DOHH2 (cell line): ENCODE data around the gene CPED1.

Experiments
- H3F3A ChIP-seq: fragments of 200-600 bp; sonication (generic), shearing (Covaris generic); 2 replicates; pipeline ENCODE4 v1.6.0; 2016; ENCODE audit warnings: antibody characterized with exemption, mild to moderate bottlenecking; ENCODE audit not compliant: control insufficient read depth, insufficient read depth
- H3K27ac ChIP-seq: fragments of 200-600 bp; sonication (generic); 2 replicates; pipeline ENCODE4 v1.5.1; 2014; ENCODE audit warnings: low read depth, mild to moderate bottlenecking, low read length, moderate library complexity
- H3K27me3 ChIP-seq: fragments of 200-600 bp; sonication (generic); 2 replicates; pipeline ENCODE4 v1.6.1; 2014; ENCODE audit warnings: mild to moderate bottlenecking, low read length, mixed read lengths; ENCODE audit not compliant: control insufficient read depth
- H3K36me3 ChIP-seq: fragments of 200-600 bp; sonication (generic); 2 replicates; pipeline ENCODE4 v1.6.1; 2014; ENCODE audit warnings: mild to moderate bottlenecking, low read length, moderate library complexity, mixed read lengths; ENCODE audit not compliant: control insufficient read depth
- H3K4me1 ChIP-seq: fragments of 200-600 bp; sonication (generic); 2 replicates; pipeline ENCODE4 v1.6.1; 2014; ENCODE audit warnings: mild to moderate bottlenecking, low read length, mixed read lengths; ENCODE audit not compliant: control insufficient read depth
- H3K4me2 ChIP-seq: fragments of 200-600 bp; sonication (generic); 2 replicates; pipeline ENCODE4 v1.6.0; 2014; ENCODE audit warnings: mild to moderate bottlenecking, low read length, moderate library complexity
- H3K4me3 ChIP-seq: fragments of 200-600 bp; sonication (generic); 2 replicates; pipeline ENCODE4 v1.5.1; 2014; ENCODE audit warnings: mild to moderate bottlenecking, low read length, mixed read lengths
- H3K79me2 ChIP-seq: fragments of 200-600 bp; sonication (generic); 2 replicates; pipeline ENCODE4 v1.6.1; 2014; ENCODE audit warnings: mild to moderate bottlenecking, low read length, mixed read lengths; ENCODE audit not compliant: control insufficient read depth
- H3K9me2 ChIP-seq: fragments of 200-600 bp; sonication (generic); replicated peaks from 2 replicates; pipeline ENCODE4 v1.6.1; 2014; ENCODE audit warnings: mild to moderate bottlenecking, low read length, mixed read lengths; ENCODE audit not compliant: control insufficient read depth
- H3K9me3 ChIP-seq: fragments of 200-600 bp; sonication (generic); 2 replicates; pipeline ENCODE4 v1.6.1; 2014; ENCODE audit warnings: antibody characterized with exemption, low read length, mixed read lengths; ENCODE audit not compliant: control insufficient read depth, insufficient read depth
- H4K20me1 ChIP-seq: fragments of 200-600 bp; sonication (generic); 2 replicates; pipeline ENCODE4 v1.6.0; 2014; ENCODE audit warnings: low read depth, mild to moderate bottlenecking, antibody characterized with exemption, low read length, moderate library complexity; ENCODE audit not compliant: control insufficient read depth, insufficient read depth
- EZH2phosphoT487 ChIP-seq: fragments of 200-600 bp; sonication (generic); IDR thresholded peaks from 2 replicates; pipeline ENCODE4 v1.6.1; 2017; ENCODE audit warnings: borderline replicate concordance, mild to moderate bottlenecking, antibody characterized with exemption, low read length, moderate library complexity, mixed read lengths
- TF ChIP-seq, protein P1 (sequence below): fragments of 200-600 bp; sonication (generic); IDR thresholded peaks from one replicate; pipeline ENCODE4 v1.5.1; 2014; ENCODE audit warnings: antibody characterized with exemption, mild to moderate bottlenecking, low read depth, low read length; ENCODE audit not compliant: poor library complexity, severe bottlenecking

CPED1 gene

DNA sequence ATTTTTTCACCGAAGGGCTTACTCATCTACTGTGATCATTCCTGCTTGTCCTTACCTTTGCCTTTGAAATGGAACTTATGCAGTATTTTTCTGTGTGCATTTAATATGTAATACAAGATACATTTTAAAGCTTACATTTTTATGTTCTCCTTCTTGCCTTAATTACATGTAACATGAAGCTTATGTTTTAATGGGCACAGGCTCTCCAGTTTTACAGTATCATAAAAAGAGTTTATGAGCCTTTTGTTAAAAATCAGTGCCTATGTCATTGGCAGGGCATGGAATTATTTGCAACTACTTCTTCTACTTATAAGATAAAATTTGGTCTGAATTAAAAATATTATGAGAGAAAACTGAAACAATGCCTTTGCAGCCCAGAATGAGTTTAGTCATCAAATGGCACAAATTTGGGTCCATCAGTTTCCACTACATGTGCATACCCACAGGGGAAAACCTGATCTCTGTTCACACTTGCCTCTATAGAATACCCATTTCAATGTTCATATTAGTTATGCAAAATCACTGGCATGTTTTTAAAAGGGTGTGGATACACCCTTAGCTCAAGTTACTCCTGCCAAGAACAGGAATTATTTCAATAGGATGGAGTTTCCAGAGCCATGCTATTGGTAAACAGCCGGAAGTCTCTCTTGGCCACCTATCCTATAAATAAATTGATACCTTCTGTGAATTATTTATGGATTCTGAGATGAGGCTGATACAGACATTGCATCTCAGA is 312.3 kb downstream of the CPED1 start:
- Histone ChIP-seq H3K9me2 (no peaks in the 10 kb centered on the region), H3K4me1 (no peaks in the 10 kb centered on the region), H4K20me1 (no peaks in the 10 kb centered on the region), H3K27me3 (no peaks in the 10 kb centered on the region), H3K4me3 (no peak overlapping the region), H3K4me2 (no peak overlapping the region), H3K36me3 (no peaks in the 10 kb centered on the region), H3F3A (no peaks in the 10 kb centered on the region), H3K79me2 (no peaks in the 10 kb centered on the region), H3K27ac (no peak overlapping the region), H3K9me3 (no peaks in the 10 kb centered on the region)
- TF ChIP-seq EZH2phosphoT487, result no peak
- TF ChIP-seq, protein P1, sequence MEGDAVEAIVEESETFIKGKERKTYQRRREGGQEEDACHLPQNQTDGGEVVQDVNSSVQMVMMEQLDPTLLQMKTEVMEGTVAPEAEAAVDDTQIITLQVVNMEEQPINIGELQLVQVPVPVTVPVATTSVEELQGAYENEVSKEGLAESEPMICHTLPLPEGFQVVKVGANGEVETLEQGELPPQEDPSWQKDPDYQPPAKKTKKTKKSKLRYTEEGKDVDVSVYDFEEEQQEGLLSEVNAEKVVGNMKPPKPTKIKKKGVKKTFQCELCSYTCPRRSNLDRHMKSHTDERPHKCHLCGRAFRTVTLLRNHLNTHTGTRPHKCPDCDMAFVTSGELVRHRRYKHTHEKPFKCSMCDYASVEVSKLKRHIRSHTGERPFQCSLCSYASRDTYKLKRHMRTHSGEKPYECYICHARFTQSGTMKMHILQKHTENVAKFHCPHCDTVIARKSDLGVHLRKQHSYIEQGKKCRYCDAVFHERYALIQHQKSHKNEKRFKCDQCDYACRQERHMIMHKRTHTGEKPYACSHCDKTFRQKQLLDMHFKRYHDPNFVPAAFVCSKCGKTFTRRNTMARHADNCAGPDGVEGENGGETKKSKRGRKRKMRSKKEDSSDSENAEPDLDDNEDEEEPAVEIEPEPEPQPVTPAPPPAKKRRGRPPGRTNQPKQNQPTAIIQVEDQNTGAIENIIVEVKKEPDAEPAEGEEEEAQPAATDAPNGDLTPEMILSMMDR, result no peak

DNA sequence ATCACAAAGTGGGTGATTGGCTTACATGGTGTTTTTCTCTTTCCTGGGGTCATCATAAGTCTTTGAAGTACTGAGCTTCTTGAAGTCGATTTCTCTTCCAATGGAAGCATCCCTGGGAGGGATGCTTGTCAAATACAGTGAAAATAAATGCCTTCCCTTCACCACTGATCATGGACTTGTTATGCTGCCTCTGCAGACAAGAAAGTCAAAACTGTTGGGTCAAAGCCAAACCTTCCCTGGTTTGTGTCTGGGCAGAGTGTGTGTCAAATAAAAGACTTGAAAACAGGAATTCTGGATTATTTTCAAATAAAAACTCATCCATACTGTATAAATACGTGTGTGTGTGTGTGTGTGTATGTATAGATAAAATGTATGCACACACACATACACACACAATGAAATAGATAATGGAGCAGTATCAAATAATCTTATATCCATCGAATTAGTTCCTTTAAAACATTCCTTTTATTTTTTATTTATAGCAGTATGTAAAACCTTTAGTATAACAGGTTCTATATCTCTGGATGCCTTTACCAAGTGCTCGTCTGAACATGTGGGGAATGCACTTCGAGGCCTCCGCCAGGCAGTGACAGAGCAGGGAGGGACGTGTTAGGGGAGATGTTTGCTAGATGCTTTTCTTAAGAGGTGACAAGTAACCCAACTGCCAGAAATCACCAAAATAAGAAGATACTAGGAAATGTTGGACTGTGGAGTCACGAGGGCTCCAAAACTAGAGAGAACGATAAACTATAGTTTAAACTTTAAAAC is 313.1 kb downstream of the CPED1 start:
- TF ChIP-seq EZH2phosphoT487, result no peak
- TF ChIP-seq, protein P1, result no peak
- Histone ChIP-seq H3K27me3 (no peaks in the 10 kb centered on the region), H3K4me2 (no peak overlapping the region), H3K9me3 (no peaks in the 10 kb centered on the region), H4K20me1 (no peaks in the 10 kb centered on the region), H3K27ac (no peak overlapping the region), H3F3A (no peaks in the 10 kb centered on the region), H3K36me3 (no peaks in the 10 kb centered on the region), H3K9me2 (no peaks in the 10 kb centered on the region), H3K4me3 (no peak overlapping the region), H3K79me2 (no peaks in the 10 kb centered on the region), H3K4me1 (no peaks in the 10 kb centered on the region)

DNA sequence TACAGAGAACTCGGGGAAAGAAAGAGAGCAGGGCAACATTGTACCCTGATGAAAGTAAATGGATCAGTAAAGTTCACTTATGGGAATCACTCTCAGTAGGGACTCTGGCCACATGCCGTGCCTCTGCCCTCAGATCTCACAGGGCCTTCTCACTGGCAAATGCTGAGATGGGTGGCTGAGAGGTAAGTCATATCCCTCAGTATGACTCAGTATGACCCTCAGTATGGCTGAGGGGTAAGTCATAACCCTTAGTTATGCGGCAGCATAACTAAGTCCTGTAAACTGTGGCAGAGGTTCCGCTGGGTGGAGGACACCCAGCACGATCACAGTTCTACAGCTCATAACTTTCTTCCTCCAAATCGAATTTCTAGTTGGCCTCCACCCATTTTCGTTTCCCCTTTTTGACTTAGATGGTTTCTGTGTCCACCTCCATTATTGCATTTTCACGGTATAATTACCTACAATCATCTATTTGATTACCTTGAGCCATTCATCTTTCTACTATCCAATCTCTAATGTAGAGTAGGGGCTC is 313.8 kb downstream of the CPED1 start:
- no peak for TF ChIP-seq EZH2phosphoT487
- TF ChIP-seq, protein P1, result no peak
- Histone ChIP-seq H3K9me2 (no peaks in the 10 kb centered on the region), H3K4me2 (no peak overlapping the region), H3K9me3 (no peaks in the 10 kb centered on the region), H3K4me1 (no peaks in the 10 kb centered on the region), H3K4me3 (no peak overlapping the region), H3K27ac (no peak overlapping the region), H3K27me3 (no peaks in the 10 kb centered on the region), H3F3A (no peaks in the 10 kb centered on the region), H3K36me3 (no peaks in the 10 kb centered on the region), H4K20me1 (no peaks in the 10 kb centered on the region), H3K79me2 (no peaks in the 10 kb centered on the region)
